ENCODE measurements around the gene SNU13. TPM values are rescaled to one million over a fixed set of nuclear protein-coding genes. Genes with fewer than 3 reads are reported as not detected.
"Not testable (repeated sequence)": the region's sequence is repeated elsewhere in the genome, so short reads cannot be mapped to it uniquely, and the experiment has no call there.

Gene SNU13
- total RNA-seq (2014; rRNA removed; shearing (Covaris generic)): 104 and 118 TPM in 2 replicates

DNA sequence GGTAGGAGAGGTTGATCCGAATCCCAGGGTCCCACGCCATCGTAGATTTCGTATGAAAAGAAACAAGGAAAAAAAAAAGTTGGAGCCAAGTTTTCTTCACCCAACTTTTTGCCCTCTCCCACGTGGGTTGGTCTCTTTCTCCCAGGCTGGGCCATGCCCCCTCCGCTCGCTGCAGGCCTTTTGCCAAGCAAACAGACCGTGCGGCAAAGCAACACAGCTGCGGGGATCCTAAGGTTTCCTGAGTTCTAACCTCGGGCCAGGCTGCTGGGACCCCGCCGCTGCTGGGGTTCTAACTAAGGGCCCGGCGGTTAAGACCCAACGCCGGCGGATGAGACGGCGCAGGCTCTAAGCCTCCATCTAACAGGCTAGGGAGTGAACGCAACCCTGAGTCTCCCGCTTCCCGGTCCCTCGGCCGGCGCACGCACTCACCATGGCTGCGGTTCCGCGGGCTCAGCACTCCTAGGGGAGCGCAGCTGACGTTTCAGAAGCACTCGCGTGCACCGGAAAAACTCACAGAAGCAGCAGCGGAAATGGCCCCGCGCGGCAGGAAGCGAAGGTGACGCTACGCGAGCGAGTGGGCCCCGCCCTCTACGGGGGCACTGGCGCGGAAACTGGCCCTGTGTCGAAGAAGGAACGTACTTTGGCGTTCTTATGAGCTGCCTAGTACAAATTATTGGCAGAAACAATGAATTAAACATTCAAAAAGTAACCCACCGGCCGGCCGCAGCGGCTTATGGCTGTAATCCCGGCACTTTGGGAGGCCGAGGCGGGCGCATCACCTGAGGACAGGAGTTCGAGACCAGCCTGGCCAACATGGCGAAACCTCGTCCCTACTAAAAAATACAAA, at the start of gene SNU13:
Gene SNU13, minus strand, starts transcription at position 503 of the 847 bp plus-strand sequence. Its CDS starts 71 bp downstream, at position 432.
- DNase-seq (ENCODE audit: low spot score): peak; percentile 87

DNA sequence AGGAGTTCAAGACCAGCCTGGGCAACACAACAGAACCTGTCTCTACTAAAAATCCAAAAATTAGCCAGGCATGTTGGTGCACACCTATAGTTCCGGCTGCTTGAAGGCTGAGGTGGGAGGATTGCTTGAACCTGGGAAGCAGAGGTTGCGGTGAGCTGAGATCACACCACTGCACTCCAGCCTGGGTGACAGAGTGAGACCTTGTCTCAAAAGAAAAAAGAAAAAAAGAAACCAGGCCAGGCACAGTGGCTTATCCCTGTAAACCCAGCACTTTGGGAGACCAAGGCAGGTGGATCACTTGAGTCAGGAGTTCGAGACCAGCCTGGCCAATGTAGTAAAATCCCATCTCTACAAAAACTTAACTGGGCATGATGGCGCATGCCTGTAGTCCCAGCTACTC, 44.6 kb upstream of the SNU13 start:
- DNase-seq (ENCODE audit: low spot score): not testable (repeated sequence)

DNA sequence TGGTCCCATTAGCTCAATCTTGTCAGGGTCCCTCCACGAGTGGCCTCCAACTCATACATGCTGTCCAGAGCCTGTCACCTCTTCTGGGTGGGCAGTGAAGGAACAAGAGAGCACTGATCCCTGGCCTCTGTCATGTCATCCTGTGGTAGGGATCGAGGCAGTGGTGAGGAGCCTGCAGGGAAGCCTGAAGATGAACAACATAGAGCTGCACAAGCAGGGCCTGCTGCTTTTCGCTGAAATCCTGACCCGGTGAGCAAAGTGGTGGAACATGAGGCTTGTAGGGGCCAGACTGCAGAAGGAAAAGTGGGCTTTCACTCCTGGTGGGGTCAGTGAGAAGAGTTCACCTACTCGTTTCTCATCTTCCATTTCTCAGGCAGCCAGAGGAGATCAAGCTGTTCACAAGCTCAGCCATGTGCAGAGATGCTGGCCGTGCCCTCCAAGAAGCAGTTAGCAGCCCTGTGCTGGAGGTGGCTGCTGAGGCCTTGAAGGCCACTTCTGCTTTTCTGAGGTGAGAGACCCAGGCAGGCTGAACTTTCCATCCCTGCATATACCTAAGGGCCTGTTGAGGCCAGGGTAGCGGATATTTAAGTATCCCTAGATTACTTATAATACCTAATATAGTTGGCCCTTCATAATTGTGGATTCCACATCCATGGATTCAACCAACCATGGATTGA, 43.6 kb upstream of the SNU13 start:
- DNase-seq (ENCODE audit: low spot score): no peak

DNA sequence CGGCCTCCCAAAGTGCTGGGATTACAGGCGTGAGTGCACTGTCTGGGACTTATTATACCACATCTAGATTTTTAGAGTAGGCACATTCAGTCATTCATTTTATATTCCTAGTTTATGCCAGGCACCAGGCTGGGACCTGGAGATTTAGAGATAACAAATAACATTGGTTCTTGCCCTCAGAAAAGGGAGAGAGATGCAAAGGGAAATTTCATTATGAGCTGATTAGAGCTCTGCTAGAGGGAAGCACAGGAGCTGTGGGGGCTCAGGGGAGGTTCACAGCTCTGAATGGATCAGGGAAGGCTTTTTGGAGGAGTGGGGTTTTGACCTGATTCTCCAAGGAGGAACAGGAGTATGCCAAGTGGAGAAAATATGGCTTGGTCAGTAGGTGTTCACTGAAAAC, 42.9 kb upstream of the SNU13 start:
- DNase-seq (ENCODE audit: low spot score): no peak

DNA sequence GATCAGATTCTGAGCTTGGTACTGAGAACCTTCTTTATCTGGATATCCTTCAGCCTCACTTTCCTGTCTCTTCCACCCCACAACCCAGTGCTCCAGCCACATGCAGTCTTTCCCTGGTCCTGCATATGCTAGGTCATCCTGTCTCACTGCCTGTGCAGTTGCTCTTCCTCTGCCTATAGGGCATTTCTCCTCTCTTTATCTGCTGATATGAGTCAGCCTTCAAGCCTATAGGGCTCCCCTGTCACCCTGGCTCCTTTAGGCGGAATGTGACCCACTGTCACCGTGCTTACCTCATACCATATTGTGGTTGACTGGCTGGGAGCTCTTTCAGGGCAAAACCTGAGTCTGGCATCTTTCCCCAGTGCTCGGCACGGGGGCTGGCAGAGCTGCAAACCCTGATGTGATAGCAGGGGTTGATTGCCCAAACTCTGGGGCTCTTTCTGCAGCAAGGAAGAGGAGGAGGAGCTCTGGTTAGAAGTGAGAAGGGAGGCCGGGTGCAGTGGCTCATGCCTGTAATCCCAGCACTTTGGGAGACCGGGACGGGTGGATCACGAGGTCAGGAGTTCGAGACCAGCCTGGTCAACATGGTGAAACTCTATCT, 36.9 kb upstream of the SNU13 start:
- no peak for DNase-seq (ENCODE audit: low spot score)

DNA sequence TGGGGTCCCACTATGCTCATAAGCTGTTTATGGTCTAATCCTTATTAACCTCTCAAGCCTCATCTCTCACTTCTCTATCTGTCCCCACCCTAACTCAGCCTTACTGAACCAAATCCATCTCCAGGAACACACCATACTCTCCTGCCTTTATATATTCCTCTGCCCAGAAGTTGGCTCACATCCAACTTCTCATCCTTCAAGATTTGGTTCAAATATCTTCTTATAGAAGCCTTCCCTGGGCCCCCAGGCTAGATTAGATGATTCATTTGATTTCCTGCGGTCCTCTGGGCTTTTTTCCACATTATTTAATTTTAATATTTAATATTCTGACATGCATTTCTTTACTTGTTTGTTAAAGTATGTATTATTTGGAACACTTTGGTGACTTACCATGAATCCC, 33.8 kb upstream of the SNU13 start:
- DNase-seq (ENCODE audit: low spot score): no peak

DNA sequence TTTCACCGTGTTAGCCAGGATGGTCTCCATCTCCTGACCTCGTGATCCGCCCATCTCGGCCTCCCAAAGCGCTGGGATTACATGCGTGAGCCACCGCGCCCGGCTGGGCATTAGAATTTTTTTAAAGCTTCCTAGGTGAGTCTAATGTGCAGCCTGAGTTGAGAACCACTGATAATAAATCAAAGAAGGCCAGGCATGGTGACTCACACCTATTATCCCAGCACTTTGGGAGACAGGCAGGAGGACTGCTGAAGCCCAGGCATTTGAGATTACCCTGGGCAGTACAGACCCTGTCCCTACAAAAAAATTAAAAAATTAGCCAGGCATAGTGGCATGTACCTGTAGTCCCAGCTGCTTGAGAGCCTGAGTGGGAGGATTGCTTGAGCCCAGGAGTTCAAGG, 24.3 kb upstream of the SNU13 start:
- no peak for DNase-seq (ENCODE audit: low spot score)

DNA sequence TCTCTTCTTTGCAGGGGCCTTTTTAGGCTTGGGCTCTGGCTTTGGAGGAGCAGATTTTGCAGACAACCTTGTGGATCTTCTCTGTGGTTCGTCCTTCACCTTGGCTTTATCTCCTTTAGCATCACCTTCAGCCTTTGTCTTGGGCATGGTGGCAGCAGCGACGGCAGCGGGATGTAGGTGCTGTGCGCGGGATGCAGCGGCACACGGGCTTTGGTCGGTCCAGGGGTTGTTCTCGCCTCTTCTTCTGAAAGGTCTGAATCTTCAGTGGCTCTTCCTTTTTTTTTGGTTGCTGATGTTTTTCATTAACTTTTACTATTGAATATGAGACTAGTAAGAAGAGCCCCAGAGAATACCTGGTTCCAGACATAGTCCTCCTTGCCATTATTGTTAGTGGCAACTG, 20.7 kb upstream of the SNU13 start:
- DNase-seq (ENCODE audit: low spot score): no peak

DNA sequence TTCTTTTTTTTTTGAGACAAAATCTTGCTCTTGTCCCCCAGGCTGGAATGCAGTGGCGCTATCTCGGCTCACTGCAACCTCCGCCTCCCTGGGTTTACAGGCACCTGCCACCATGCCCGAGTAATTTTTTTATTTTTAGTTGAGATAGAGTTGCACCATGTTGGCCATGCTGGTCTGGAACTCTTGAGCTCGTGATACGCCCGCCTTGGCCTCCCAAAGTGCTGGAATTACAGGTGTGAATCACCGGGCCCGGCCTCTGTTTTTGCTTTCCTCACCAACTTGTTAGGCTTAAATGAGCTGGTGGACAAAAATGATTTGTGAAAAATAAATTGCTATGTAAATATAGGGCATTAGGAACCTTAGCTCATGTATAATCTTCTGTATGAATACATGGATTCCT, 14.1 kb upstream of the SNU13 start:
- no peak for DNase-seq (ENCODE audit: low spot score)

DNA sequence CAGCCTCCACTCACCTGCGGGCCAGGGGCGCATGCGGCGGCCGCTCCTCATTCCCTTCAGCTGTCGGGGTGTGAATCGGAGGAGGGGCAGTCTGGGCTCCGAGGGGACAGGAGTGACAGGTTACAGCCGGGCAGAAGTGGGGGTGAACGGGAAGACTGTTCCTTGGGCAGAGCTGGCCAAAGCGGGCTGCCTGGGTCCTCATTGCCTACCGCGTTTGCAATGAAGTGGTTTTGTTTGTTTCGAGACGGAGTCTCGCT, 11.4 kb upstream of the SNU13 start:
- no peak for DNase-seq (ENCODE audit: low spot score)

DNA sequence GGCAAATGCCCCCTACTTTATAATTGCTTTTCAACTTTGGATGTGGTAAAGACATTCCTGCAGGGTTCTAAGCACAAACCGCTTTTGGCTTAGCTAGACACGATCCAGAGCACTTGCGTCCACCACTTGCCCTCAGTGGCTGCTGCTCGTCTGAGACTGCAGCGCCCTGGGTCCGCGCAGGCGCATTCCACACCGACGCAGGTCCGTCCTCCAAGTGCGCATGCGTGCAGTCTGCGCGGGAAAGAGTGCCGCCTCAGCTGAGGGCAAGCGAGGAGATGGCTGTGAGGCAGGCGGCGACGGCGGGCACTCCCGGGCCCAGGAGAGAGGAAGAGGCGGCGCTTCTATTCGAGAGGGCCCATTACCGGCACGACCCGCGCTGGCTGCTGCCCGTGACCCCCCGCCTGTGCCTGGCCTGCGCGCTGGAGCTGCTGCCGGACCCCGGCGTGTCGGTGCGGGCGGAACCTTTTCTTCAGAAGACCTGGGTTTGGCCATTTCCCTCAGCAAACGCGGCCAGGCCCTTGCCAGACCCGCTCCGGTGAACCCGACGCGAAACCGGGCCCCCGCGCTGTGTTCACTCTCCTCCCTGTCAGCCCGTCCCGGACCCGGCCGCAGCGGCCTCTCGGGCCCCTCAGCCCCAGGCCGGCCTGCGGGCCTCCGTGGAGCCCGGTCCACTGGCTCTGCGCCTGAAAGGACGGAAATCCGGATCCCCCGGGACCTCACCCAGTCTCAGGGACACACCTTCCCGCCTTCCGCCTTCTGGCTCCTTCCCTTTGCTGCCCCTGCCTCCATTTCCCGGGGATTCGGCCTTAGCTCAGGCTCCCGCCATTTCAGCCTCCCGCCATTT, 10.8 kb upstream of the SNU13 start, which contains the start of gene MEI1:
Gene MEI1, plus strand, starts transcription at position 240 of the 844 bp plus-strand sequence. Its CDS starts 36 bp downstream, at position 276.
- DNase-seq (ENCODE audit: low spot score): no peak

DNA sequence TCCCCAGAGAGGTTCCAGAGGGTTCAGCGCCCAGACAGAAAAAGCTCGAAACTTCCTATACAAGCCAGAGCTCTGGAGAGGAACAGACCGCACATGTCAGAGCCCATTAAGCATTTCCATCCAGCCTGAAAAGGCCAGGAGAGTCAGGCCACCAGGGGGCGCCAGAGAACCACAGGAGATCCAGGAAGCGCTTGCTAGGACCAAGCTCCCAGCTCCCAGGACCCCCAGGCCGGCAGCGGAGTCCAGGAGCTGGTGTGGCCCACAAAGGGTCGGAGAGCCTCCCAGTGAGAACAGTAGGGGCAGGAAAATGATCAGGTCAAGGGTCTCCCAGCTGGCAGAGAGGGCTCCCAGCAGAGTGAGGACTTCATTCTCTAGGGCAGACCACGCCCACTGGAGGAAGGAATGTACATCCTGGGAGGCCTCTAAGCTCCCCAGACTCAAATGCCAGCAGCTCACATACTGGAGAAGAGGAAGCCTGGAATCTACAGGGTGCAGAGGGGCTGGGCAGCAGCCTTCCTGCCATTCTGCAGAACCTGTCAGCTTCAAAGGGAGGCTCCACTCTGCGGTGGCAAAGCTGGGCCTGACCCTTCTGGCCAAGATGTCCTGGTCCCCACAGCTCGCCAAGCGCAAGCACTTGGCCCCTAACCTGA, 8.6 kb upstream of the SNU13 start:
- DNase-seq (ENCODE audit: low spot score): peak; percentile 92

DNA sequence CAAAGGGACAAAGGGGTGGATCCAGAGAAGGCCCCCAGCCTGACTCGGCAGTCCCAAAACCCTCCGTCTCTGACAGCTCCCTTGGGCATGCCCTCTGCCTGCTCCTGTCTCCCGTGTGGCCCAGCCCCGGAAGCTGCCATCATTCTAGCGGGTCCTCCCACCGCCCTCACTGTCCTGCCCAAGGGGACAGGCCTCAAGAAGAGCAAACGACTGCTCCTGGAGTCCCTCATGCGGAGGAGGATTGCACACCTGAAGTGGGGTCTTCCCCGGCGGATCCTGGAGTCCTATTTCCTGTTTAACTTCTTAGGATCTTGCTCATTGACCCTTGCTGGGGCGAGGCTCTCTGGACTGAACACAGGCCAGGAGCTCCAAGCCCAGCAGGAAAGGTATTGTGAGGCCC, 8.0 kb upstream of the SNU13 start:
- no peak for DNase-seq (ENCODE audit: low spot score)

DNA sequence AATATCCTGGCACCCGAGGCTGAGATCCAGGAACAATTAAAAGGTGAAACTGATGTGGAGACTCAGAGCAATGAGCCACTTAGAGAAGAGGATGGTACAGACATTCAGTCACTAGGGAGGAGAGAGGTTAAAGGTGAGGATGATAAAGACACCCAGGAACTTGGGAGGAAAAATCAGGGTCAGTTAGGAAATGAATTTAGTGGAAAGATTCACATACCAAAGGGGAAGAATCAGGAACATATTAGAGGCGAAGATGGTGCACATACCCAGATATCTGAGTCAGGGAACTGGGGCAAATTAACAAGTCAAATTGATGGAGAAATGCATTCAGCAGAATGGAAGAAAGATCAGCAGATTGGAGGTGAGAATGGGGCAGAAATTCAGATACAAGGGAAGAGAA, 6.5 kb upstream of the SNU13 start:
- no peak for DNase-seq (ENCODE audit: low spot score)

DNA sequence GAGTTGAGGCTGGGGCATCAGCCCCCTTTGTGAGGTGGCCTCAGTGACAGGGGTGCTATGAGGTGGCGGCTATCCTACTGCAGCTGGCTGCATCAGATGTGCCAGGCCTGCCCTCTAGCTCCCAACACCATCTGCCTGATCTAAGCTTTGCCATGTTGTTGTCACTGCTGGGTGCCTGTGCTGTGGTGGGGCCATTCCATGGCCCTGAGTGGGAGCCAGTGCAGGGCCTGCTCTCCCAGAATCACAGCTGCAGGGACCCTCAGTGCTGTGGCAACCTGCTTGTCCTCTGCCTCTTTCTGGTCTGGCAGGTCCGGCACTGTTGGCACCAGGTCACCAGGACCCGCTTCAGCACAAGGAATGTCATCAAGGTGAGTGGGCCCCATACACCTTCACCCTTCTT, 1.8 kb upstream of the SNU13 start:
- no peak for DNase-seq (ENCODE audit: low spot score)

DNA sequence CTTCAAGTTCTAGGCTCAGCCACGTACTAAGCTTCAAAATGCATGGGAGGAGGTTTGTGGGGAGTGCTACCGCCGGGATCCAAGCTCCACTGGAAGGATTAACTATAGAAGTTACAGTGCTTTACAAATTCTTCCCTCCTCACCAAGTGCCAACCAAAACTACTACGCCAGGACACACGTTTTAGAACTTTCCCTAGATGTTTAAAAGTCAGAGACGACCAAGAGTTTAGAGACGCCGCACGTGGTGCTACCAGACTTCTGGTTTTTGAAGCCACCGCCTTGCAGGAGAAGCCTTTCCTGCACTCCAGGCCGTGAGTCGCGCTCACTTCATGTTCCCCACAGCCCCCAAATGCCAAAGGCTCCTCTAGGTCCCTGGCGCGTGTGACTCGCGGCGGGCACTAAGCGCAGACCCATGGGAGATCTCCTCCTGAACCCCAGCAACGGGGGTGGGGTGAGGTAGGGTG, 734 bp downstream of the SNU13 start:
- peak; percentile 33 for DNase-seq (ENCODE audit: low spot score)

DNA sequence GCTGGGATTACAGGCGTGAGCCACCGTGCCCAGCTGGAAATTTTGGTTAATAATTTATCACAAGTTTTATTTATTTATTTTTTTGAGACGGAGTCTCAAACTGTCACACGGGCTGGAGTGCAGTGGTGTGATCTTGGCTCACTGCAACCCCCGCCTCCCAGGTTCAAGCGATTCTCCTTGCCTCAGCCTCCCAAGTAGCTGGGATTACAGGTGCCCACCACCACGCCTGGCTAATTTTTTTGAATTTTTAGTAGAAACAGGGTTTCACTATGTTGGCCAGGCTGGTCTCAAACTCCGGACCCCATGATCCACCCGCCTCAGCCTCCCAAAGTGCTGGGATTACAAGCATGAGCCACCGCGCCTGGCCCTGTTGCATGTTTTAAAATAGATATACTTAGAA, 1.8 kb downstream of the SNU13 start:
- not testable (repeated sequence) for DNase-seq (ENCODE audit: low spot score)

DNA sequence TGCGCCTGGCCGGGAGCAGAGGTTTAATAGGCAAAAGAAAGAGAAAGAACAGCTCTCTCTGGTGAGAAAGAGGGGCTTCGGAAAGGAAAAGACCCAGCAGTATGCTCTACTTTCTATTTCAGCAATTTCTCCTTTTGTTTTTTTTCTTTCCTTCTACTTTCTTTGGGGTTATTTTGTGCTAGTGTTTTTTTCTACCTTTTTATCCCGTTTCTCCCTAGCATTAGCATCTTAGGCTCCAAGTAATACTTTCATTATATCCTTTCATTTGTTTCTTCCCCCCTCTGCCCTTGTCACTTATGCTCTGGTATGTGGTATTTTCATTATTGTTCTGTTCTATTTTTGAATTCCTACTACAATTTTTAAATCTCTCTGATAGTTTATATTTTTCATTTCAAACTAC, 4.5 kb downstream of the SNU13 start:
- DNase-seq (ENCODE audit: low spot score): no peak

DNA sequence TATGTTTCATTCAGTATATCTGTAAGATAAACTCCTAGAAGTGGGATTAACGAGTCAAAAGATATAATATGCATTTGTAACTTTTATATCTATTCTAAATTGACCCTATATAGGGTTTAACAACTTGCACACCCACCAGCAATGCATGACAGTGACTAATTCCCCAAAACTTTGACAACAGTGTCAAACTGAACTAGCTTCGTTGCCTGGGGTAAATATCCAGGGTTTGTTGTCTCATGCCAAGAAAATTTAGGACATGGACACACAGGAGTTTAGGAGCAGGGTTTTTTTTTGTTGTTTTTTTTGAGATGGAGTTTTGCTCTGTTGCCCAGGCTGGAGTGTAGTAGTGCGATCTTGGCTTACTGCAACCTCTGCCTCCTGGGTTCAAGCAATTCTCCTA, 5.1 kb downstream of the SNU13 start:
- no peak for DNase-seq (ENCODE audit: low spot score)

DNA sequence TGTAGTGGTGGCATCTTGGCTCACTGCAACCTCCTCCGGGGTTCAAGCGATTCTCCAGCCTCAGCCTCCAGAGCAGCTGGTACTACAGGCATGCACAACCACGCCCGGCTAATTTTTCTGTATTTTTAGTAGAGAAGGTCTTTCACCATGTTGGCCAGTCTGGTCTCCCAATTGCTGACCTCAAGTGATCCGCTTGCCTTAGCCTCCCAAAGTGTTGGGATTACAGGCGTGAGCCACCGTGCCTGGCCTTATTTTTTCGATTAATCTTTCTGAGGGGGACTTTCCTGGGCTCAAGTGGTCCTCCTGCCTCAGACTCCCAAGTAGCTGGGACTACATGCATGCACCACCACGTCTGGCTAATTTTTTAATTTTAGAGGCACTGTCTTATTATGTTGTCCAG, 5.6 kb downstream of the SNU13 start:
- DNase-seq (ENCODE audit: low spot score): no peak

Data from HT-29 (cell line).